Measurements from ENCODE around the gene SKA1. TPM values are rescaled to one million over a fixed set of nuclear protein-coding genes. Genes with fewer than 3 reads are reported as not detected.

SKA1 gene
- total and polyA plus RNA-seq, 3 experiments from 2014 or later, result 0.40 to 28.7 (median 26.5) TPM

DNA sequence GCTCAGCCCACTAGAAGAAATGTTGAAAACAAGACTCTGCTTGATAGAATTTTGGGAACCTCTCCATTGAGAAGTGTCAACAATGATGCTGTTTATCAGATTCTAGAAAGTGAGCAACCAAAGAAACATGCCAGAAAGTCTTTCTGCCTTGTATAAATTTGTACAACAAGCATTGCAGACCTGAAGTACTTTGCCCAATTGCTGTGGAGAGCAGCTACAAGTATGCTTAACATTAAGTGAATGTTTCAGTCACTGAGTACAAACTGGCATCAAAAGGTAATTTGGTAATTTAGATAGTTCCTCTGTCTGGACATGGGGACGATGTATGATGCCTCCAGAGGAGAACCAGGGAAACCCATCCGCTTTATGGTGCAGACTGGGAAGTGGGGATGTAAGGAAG lies 33.4 kb upstream of the SKA1 start:
- ChIA-PET POLR2A (no interaction called here), CTCF (interaction anchor here (2.0 kb wide), 1 partner anchor 16 kb away, joined by 4 read pairs; no protein-coding TSS in a partner anchor)
- DNase-seq, result no peak
- Mint-ChIP-seq H3K36me3 (no peaks in the 10 kb centered on the region), H3K27ac (peak overlapping the region in 1 of 8 donors; percentile 37), H3K27me3 (no peaks in the 10 kb centered on the region), H3K4me3 (no peak overlapping the region), H3K9me3 (no peaks in the 10 kb centered on the region), H3K4me1 (no peaks in the 10 kb centered on the region)
- no peak overlapping the region for H3K27ac ChIP-seq (ENCODE audit: low read depth, low read length)
- no peaks in the 10 kb centered on the region for H3K36me3 ChIP-seq (ENCODE audit: insufficient read depth, low read length)
- H3K4me3 ChIP-seq (ENCODE audit: low read length), result no peak overlapping the region
- H3K27me3 ChIP-seq (ENCODE audit: insufficient read depth, low read length, poor library complexity, severe bottlenecking), result no peaks in the 10 kb centered on the region
- H3K9me3 ChIP-seq (ENCODE audit: low read length), result no peaks in the 10 kb centered on the region
- no peaks in the 10 kb centered on the region for H3K4me1 ChIP-seq (ENCODE audit: insufficient read depth, low read length)

DNA sequence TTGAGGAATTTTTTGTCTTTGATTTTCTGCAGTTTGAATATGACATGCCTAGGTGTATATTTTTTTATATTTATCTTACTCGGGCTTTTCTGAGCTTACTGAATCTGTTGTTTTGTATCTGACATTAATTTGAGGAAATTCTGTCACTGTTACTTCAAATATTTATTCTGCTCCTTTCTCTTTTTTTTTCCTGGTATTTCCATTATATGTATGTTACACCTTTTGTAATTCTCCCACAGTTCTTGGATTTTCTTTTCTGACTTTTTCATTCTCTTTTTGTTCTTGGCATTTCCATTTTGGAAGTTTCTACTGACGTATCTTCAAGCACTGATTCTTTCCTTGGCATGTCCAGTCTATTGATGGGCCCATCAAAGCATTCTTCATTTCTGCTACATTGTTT lies 24.1 kb upstream of the SKA1 start:
- Histone ChIP-seq H3K4me1 (ENCODE audit: insufficient read depth, low read length) (no peaks in the 10 kb centered on the region), H3K36me3 (ENCODE audit: insufficient read depth, low read length) (no peaks in the 10 kb centered on the region), H3K9me3 (ENCODE audit: low read length) (no peaks in the 10 kb centered on the region), H3K27me3 (ENCODE audit: insufficient read depth, low read length, poor library complexity, severe bottlenecking) (no peaks in the 10 kb centered on the region), H3K27ac (ENCODE audit: low read depth, low read length) (no peak overlapping the region), H3K4me3 (ENCODE audit: low read length) (no peak overlapping the region)
- CTCF ChIA-PET, result no interaction called here
- H3K4me1 Mint-ChIP-seq, result no peaks in the 10 kb centered on the region
- POLR2A ChIA-PET, result no interaction called here
- DNase-seq, result no peak
- peaks cover 14 to 39% of the 10 kb centered on the region in 2 donors for H3K27me3 Mint-ChIP-seq
- H3K4me3 Mint-ChIP-seq, result no peak overlapping the region
- peak overlapping the region in 1 of 8 donors; percentile 0 for H3K27ac Mint-ChIP-seq
- H3K9me3 Mint-ChIP-seq, result no peaks in the 10 kb centered on the region
- H3K36me3 Mint-ChIP-seq, result no peaks in the 10 kb centered on the region

DNA sequence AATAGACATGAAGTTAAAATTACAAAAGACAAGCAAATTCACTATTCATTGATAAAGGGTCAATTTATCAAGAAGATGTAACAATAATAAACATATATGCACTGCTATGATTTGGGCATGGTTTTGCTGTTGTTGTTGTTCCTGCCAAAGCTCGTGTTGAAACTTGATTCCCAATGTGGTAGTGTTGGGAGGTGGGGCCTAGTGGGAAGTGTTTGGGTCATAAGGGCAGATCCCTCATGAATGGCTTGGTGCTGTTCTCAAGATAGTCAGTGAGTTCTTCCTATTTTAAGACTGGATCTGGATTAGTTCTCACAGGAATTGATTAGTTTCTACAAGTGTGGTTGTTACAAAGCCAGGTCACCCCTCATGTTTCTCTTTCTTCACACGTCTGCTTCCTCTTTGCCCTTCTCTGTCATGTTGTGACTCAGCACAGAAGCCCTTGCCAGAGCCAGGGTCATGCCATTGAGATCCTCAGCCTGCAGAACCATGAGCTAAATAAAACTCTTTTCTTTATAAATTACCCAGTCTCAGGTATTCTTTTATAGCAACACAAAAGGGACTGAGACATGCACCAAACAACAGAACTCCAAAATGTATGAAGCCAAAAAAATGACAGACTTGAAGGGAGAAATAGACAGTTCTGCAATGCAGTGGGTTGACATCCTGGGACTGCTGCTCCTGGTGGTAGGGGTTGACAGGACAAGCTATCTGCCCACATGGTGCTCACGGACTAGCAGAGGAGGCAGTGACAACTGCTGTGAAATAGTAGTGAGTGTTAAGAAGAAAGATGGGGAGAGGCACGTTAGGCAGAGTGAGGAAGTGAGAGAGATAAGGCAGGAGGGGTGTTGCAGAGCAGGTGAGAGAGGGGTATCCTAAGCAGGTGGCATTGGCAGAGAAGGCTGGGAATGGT lies 18.6 kb upstream of the SKA1 start:
- no peak for DNase-seq
- POLR2A ChIA-PET, result no interaction called here
- peak overlapping the region in 5 of 8 donors; percentile 2 to 94 (median 24) for H3K27ac Mint-ChIP-seq

DNA sequence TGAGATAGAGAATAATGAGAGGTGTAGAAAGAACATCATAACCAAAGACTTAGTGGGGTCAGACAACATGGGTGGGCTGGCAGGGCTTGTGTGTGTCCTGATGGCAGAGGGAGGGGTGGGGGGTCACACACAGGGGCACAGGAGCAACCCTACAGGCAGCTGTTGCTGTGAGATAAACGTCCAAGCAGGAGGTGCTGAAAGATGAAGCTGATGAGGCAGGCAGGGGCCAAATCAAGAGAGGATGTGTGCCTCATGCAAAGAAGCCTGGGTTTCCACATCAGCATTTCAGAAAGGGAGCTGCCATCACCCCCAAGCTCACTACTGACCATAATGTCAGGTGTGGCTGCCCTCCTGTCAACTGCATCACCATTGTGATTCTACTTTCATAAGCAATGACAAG lies 16.0 kb upstream of the SKA1 start:
- POLR2A ChIA-PET, result no interaction called here
- H3K36me3 Mint-ChIP-seq, result no peaks in the 10 kb centered on the region
- H3K27me3 ChIP-seq (ENCODE audit: insufficient read depth, low read length, poor library complexity, severe bottlenecking), result no peaks in the 10 kb centered on the region

More for the DNA sequence above, 18.6 kb upstream of the SKA1 start:
- Histone ChIP-seq H3K36me3 (ENCODE audit: insufficient read depth, low read length) (no peaks in the 10 kb centered on the region), H3K4me3 (ENCODE audit: low read length) (no peak overlapping the region), H3K9me3 (ENCODE audit: low read length) (no peaks in the 10 kb centered on the region), H3K4me1 (ENCODE audit: insufficient read depth, low read length) (peaks cover 5% of the 10 kb centered on the region), H3K27ac (ENCODE audit: low read depth, low read length) (no peak overlapping the region), H3K27me3 (ENCODE audit: insufficient read depth, low read length, poor library complexity, severe bottlenecking) (no peaks in the 10 kb centered on the region)
- H3K4me1 Mint-ChIP-seq, result peaks cover 8 to 15% (median 10%) of the 10 kb centered on the region in 3 donors
- H3K9me3 Mint-ChIP-seq, result no peaks in the 10 kb centered on the region
- H3K4me3 Mint-ChIP-seq, result peak overlapping the region in 4 of 7 donors; percentile 9 to 54 (median 28)
- CTCF ChIA-PET, result interaction anchor here (0.6 to 3.1 kb wide), 39 partner anchors 10 to 859 kb away, joined by 3 to 45 read pairs (median 4); partner anchors contain the start of genes CFAP53, MBD1 and SKA1
- peaks cover 18 to 36% of the 10 kb centered on the region in 2 donors for H3K27me3 Mint-ChIP-seq
- no peaks in the 10 kb centered on the region for H3K36me3 Mint-ChIP-seq

DNA sequence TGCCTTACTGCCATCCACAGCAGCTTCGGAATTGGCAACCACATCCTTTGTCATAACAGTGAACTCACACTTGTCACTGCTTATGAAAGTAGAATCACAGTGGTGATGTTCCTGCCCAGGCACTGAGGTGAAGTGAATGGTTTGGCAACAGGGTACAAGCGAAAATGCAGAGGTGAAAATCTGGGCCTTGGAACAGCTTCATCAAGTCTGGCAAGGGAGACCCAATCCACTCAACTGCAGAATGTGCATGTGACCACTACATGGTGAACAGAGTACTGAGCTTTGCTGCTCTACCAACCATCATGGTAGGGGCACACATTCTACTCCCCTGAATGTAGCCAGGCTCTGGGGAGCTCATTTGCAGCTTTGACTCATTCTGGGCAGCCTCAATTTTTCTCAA lies 15.0 kb upstream of the SKA1 start:
- H3K4me1 ChIP-seq (ENCODE audit: insufficient read depth, low read length), result peaks cover 5% of the 10 kb centered on the region
- no peaks in the 10 kb centered on the region for H3K9me3 ChIP-seq (ENCODE audit: low read length)
- no peaks in the 10 kb centered on the region for H3K27me3 ChIP-seq (ENCODE audit: insufficient read depth, low read length, poor library complexity, severe bottlenecking)
- Mint-ChIP-seq H3K36me3 (no peaks in the 10 kb centered on the region), H3K4me1 (peaks cover 8 to 15% (median 10%) of the 10 kb centered on the region in 3 donors), H3K9me3 (no peaks in the 10 kb centered on the region), H3K4me3 (no peak overlapping the region), H3K27ac (no peak overlapping the region), H3K27me3 (peaks cover 11 to 19% of the 10 kb centered on the region in 2 donors)
- no peak overlapping the region for H3K27ac ChIP-seq (ENCODE audit: low read depth, low read length)
- no peaks in the 10 kb centered on the region for H3K36me3 ChIP-seq (ENCODE audit: insufficient read depth, low read length)
- ChIA-PET POLR2A (no interaction called here), CTCF (interaction anchor here (0.7 to 2.0 kb wide), 3 partner anchors 10 to 141 kb away, joined by 3 to 9 read pairs (median 4); partner anchors contain the start of gene SKA1)
- H3K4me3 ChIP-seq (ENCODE audit: low read length), result no peak overlapping the region
- DNase-seq, result no peak

More for the DNA sequence above, 16.0 kb upstream of the SKA1 start:
- Mint-ChIP-seq H3K9me3 (no peaks in the 10 kb centered on the region), H3K4me1 (peaks cover 8 to 15% (median 10%) of the 10 kb centered on the region in 3 donors), H3K27ac (no peak overlapping the region), H3K4me3 (no peak overlapping the region), H3K27me3 (peaks cover 8 to 23% of the 10 kb centered on the region in 2 donors)
- Histone ChIP-seq H3K9me3 (ENCODE audit: low read length) (no peaks in the 10 kb centered on the region), H3K4me1 (ENCODE audit: insufficient read depth, low read length) (peaks cover 5% of the 10 kb centered on the region), H3K4me3 (ENCODE audit: low read length) (no peak overlapping the region), H3K36me3 (ENCODE audit: insufficient read depth, low read length) (no peaks in the 10 kb centered on the region), H3K27ac (ENCODE audit: low read depth, low read length) (no peak overlapping the region)
- CTCF ChIA-PET, result interaction anchor here (0.7 to 2.0 kb wide), 4 partner anchors 9 to 140 kb away, joined by 3 to 9 read pairs (median 4); partner anchors contain the start of gene SKA1
- no peak for DNase-seq

DNA sequence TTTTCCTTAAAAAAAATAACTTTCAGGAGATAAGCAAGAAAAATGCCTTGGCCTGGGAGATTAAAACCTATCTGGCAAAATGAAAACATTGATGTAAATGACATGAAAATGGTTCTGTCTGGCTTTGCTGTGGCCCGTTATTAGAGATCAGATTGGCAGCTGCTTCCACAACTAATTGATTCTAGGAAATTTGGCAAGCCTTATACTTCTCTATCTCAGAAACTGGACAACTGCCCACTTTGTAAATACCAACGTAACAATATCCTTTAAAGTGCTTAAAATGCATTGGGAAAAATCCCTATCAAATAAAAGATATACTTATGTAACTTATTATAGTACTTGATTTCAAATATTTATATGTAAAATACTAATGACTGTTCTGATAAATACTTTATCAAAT lies 14.2 kb upstream of the SKA1 start:
- Mint-ChIP-seq H3K4me3 (no peak overlapping the region), H3K9me3 (no peaks in the 10 kb centered on the region), H3K36me3 (no peaks in the 10 kb centered on the region), H3K4me1 (peaks cover 8 to 15% (median 10%) of the 10 kb centered on the region in 3 donors), H3K27ac (no peak overlapping the region), H3K27me3 (peaks cover 11 to 21% of the 10 kb centered on the region in 2 donors)
- H3K27ac ChIP-seq (ENCODE audit: low read depth, low read length), result no peak overlapping the region
- no peak for DNase-seq
- ChIA-PET POLR2A (no interaction called here), CTCF (interaction anchor here (2.0 kb wide), 1 partner anchor 142 kb away, joined by 9 read pairs; no protein-coding TSS in a partner anchor)
- no peaks in the 10 kb centered on the region for H3K9me3 ChIP-seq (ENCODE audit: low read length)
- no peak overlapping the region for H3K4me3 ChIP-seq (ENCODE audit: low read length)
- peaks cover 5% of the 10 kb centered on the region for H3K4me1 ChIP-seq (ENCODE audit: insufficient read depth, low read length)
- no peaks in the 10 kb centered on the region for H3K27me3 ChIP-seq (ENCODE audit: insufficient read depth, low read length, poor library complexity, severe bottlenecking)
- no peaks in the 10 kb centered on the region for H3K36me3 ChIP-seq (ENCODE audit: insufficient read depth, low read length)

DNA sequence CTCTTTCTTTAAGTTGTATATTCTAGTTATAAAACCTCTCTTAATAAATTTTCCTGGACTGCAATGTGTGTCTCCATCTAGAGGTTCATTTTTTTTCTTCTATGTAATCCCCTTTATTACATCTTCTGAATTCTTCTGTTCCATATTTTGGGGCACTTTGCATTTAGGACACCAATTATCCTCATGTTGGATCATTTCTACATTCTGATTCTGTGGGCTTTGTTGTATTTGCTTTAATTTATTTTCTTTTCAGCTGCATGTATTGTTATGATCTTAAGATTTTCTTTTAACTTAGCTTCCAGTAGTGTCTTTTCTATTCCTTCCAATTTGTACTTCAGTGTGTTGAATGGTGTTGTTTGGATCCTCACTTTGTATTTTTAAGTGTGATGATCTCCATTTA lies 5.2 kb upstream of the SKA1 start:
- no peak overlapping the region for H3K4me3 ChIP-seq (ENCODE audit: low read length)
- peaks cover 12 to 21% (median 19%) of the 10 kb centered on the region in 5 donors for H3K9me3 Mint-ChIP-seq
- no peak overlapping the region for H3K4me3 Mint-ChIP-seq
- H3K27ac Mint-ChIP-seq, result no peak overlapping the region
- H3K4me1 Mint-ChIP-seq, result peaks cover 5 to 7% (median 6%) of the 10 kb centered on the region in 3 donors
- ChIA-PET POLR2A (no interaction called here), CTCF (no interaction called here)
- H3K4me1 ChIP-seq (ENCODE audit: insufficient read depth, low read length), result peaks cover 7% of the 10 kb centered on the region
- H3K36me3 ChIP-seq (ENCODE audit: insufficient read depth, low read length), result no peaks in the 10 kb centered on the region
- H3K27me3 ChIP-seq (ENCODE audit: insufficient read depth, low read length, poor library complexity, severe bottlenecking), result peaks cover 6% of the 10 kb centered on the region
- H3K36me3 Mint-ChIP-seq, result peaks cover 3 to 14% (median 3%) of the 10 kb centered on the region in 3 donors
- peaks cover 33 to 57% of the 10 kb centered on the region in 2 donors for H3K27me3 Mint-ChIP-seq
- no peak overlapping the region for H3K27ac ChIP-seq (ENCODE audit: low read depth, low read length)
- DNase-seq, result no peak
- H3K9me3 ChIP-seq (ENCODE audit: low read length), result peaks cover 11% of the 10 kb centered on the region

DNA sequence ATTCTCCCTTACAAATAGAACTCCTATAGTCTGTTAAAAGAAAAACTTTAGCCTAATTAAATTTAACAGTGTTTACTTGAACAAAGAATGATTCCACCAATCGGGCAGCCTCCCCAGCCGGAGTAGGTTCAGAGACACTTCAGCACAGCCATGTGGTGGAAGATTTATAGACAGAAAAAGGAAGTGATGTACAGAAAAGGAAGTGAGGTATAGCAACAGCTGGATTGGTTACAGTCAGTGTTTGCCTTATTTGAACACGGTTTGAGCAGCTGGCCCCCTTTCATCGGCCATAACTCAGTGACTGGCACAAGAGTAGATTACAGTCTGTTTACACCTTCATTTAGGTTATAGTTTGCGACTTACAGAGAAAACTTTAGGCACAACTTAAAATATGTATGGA lies 2.1 kb upstream of the SKA1 start:
- H3K4me3 Mint-ChIP-seq, result peak overlapping the region in 1 of 7 donors; percentile 35
- Histone ChIP-seq H3K27me3 (ENCODE audit: insufficient read depth, low read length, poor library complexity, severe bottlenecking) (peaks cover 6% of the 10 kb centered on the region), H3K9me3 (ENCODE audit: low read length) (peaks cover 11% of the 10 kb centered on the region), H3K27ac (ENCODE audit: low read depth, low read length) (no peak overlapping the region), H3K4me1 (ENCODE audit: insufficient read depth, low read length) (peaks cover 13% of the 10 kb centered on the region), H3K4me3 (ENCODE audit: low read length) (no peak overlapping the region), H3K36me3 (ENCODE audit: insufficient read depth, low read length) (no peaks in the 10 kb centered on the region)
- CTCF ChIA-PET, result interaction anchor here (1.2 kb wide), 1 partner anchor 16 kb away, joined by 8 read pairs; no protein-coding TSS in a partner anchor
- H3K27me3 Mint-ChIP-seq, result peaks cover 24 to 37% of the 10 kb centered on the region in 2 donors
- peak overlapping the region in 1 of 8 donors; percentile 32 for H3K27ac Mint-ChIP-seq
- no peak for DNase-seq
- peaks cover 12 to 21% (median 19%) of the 10 kb centered on the region in 5 donors for H3K9me3 Mint-ChIP-seq
- POLR2A ChIA-PET, result no interaction called here
- H3K36me3 Mint-ChIP-seq, result peaks cover 3 to 14% (median 3%) of the 10 kb centered on the region in 3 donors
- H3K4me1 Mint-ChIP-seq, result peaks cover 8 to 18% (median 15%) of the 10 kb centered on the region in 3 donors

All from CD8-positive, alpha-beta memory T cell (primary cell).